NOMO-1 (cell line): ENCODE data around the gene ADPRHL1.
"Not testable (repeated sequence)": the region's sequence is repeated elsewhere in the genome, so short reads cannot be mapped to it uniquely, and the experiment has no call there.

Experiments used
- DNase-seq, 2 experiments: peaks; one replicate each; lab custom pipeline; 2025; ENCODE audit not compliant: unreplicated experiment in 2 of 2; lab: John Stamatoyannopoulos, UW

Gene ADPRHL1

DNA sequence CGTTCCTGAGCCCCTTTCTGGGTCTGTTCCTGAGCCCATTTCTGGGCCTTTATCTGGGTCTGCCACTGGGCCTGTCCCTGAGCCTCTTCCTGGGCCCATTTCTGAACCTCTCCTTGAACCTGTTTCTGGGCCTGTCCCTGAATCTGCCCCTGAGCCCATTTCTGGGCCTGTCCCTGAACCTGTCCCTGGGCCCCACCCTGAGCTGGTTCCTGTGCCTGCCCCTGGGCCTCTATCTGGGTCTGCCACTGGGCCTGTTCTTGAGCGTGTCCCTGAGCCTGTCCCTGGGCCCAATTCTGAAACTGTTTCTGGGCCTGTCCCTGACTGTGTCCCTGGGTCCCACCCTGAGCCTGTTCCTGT lies 48.9 kb downstream of the ADPRHL1 start:
- DNase-seq, result no peak

DNA sequence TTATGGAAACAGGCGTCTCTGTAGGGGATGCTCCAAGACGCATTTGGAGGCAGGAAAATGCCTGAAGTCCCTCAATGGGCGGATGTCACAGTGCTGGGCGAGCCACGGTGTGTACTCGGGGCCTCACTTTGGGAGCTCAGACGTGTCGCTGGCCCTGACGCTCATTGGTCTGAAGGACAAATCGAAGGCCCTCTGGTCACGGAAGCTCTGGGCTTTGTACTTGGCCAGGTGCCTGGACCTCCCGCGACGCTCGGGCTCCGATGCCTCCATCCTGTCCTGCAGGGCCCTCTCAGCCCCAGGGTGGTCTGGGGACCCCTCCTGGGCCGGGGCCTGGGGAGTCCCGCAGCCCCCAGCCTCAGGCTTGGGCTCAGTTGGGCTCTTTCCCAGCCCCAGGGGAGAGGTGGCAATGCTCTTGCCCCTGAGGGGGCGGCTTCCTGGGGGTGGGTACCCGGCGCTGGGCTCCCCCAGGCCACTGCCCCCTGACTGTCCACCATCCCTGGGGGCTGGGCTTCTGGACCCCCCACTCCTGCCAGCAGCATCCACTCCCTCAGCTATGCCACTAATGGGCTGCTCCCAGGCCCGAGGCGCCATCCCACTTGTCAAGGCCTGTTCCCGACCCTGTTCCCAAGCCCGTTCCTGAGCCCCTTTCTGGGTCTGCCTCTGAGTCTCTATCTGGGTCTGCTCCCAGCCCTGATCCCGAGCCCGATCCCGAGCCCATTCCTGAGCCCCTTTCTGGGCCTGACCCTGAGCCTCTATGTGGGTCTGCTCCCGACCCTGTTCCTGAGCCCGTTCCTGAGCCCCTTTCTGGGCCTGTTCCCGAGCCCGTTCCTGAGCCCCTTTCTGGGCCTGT lies 49.8 kb downstream of the ADPRHL1 start:
- no peak for DNase-seq

DNA sequence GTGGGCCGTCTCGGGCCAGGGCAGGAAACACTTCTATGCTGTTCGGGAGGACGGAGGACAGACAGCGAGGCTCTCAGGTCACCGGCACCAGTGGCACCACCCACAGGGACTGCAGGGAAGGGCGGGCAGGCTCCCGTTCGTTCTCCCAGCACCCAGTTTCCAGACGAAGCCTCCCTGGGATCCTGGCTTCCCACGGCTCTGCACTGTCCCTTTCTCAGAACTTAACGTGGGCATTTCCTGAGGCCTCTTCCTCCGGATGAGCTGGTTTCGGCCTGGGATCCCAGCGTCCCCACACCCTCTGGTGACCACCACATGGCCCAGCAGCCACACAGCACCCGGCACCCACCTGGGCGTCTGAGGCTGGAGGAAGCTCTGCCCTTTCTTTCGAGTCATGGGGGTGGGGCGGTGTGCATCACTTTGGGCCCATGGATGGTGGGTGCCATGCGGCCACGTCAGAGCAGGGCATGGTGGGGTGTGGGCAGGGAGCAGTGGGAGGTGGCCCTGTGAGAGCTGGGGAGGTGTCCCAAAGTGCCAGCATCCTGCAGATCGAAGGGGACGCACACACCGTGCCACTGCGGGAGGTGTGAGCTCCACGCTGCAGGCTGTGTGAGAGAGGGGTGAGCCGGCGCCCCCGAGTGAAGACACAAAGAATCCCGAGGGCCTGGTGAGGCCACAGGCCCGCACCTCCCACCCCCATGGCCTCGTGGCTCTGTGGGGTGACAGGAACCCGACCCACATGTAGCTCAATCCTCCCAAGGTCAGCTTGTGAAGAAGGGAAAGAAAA lies 50.6 kb downstream of the ADPRHL1 start:
- DNase-seq, result no peak

DNA sequence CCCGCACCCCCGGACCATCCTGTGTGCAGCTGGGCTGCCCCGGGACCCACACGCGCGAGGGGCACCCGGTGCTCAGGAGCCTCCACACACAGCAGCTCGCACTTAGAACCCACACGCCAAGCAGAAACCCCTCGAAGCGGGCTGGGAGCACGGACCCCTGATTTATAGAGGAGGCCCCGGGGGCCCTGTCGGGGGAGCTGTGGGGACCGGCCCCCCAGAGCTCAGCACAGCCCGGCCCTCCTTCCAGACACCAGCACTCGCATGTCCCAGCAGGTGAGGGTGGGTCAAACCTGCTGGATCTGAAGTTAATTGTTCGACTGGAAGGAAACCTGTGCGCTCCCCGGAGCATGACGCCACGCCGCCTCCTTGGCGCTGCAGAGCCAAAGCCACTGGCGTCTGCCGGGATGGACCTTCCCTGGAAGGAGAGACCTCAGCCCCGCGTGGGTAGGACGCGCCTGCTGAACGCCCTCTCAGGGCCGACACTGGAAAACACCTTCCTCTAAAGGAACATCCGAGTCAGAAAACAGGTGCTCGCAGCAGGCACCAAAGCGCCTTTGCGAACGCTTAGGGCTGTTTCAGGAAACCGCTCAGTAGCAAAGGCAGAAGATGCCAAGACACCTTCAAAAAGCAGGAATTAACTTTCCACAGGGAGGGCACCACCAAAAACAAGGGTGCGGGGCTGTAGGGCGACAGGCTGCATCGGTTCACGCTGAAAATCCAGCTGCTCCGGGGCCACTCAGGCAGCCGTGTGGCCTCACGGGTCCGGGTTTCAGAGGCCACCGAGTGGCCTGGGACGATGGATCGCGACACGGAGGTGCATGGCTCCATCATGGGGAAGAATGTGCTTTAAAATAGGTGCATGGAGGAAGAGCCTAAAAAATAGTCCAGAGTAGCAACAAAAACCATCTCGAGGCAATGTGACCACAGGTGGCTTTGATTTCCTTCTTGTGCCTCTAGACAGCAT lies 51.6 kb downstream of the ADPRHL1 start:
- no peak for DNase-seq

DNA sequence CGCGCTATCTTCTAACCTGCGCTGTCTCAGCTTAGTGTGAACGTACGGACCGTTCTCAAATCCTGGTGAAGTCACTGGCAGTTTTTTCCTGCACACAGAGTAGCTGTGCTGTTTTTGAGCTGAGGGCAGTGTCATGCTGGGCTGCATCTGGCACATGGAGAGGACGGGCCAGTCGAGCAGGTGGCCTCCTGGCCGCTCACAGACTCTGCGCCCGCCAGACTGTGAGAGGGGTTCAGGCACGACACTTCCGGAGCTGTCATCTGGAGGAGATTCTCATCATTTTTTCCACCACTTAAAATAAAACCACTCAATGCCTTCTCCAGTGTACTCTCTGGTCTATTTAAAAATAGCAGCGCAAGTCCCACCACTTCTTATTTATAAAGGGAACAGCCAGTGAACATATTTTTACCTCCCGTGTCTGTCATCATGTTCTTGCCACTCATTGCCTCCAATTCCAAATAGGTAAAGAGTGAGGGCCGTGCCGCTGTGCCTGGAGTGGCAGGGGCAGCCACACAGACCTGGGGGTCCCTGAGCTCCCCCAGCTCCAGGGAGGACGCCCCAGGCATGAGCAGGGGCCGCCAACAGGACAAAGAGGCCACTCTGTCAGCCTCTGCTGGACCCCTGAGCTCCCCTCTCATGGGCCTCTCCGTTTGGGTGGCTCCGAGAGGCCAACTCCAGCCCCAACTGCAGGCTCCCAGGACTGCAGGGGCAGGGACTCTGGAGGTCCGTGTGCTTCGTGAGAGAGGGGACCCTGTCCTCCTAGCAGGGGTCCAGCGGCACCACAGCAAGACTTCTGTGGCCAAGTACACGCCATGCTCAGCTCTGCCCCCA lies 52.5 kb downstream of the ADPRHL1 start:
- DNase-seq, result no peak

DNA sequence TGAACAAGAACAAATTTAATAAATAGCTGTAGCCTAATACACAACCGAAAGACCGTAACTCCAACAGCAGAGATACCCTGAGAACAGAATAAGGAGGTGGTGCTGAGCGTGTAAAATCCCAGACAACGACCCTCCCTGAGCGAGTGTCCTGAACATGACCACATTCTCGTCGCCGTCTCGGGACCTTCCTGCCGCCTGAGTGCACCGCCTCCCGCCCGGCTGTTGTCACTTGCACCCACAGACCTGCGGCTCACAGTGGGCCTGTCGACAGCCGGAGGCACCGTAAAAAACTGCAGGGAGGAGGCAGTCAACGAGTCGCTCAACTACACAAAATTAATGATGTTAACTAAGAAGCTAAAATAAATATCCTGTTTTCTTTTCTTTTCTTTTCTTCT lies 53.5 kb downstream of the ADPRHL1 start:
- no peak for DNase-seq

DNA sequence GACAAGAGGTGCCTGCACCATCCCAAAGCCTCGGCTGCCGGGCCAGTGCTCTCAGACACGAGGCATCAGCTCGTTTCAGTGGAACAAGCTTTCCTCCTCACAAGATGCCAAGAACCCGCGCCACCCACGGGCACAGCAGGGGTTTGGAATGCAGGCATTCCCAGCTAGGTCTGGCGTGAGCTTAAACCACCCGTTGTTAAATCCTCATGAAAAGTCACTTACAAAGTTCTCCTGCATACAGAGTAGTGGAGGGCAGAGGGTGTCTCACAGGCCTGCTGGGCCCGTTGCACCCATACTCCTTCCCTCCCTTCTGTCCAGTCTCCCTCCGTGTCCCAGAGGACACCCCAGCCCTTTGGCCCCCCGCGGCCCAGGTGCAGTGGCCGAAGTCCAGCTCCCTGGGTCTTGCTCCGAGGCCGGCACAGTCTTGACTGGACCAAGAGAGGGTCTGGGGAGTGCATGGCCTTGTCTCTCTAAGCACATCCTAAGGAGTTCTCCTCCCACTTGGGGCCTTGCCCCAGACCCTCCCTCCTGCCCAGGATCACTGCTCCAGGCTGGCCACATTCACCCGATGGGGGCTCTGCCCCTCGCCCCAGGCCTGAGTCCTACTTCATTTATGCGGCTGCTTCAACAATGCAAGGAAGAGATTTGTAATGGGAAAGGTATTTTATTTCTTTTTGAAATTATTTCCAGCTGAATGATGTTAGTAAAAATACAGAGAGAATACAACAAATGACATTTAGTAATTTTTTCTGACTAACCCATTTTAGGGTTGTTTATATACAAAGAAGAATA lies 54.1 kb downstream of the ADPRHL1 start:
- DNase-seq, result no peak

DNA sequence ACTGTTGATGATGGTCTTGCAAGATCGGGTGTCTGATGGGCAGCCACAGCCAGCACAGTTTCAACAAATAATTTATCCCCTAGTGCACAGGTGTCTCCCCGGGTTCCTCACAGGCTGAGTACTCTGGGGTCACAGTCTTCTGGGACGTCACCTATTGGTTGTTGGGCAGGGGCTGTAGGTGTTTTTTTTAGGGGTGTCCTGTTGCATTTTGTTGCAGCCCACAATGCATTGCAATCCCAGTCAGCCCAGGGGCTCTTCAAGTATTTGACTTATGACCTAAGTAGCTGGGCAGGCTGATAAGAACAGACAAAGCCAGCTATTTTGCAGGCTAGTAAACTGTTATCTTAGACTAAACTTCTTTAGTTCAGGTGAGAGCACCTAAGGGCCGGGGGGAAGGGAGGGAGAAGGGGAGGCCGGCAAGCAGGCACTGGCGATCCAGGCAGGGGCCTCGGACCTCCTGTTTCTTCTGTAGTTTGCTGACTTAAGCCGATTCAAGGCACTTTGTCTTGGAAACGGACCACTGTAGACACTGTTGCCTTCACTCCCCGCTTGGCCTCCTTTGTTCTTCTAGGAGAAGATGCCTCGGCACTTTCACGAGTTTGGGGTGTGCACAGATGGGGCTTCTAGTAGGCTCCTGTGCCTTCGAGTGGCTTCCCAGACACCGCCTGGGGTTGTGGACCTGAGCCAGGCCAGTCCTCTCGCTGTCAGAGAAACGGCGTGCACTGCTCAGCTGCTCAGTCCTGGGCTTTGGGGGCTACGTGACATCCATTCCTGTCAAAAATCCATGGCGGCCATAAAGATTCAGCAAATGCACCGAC lies 55.5 kb downstream of the ADPRHL1 start:
- no peak for DNase-seq

DNA sequence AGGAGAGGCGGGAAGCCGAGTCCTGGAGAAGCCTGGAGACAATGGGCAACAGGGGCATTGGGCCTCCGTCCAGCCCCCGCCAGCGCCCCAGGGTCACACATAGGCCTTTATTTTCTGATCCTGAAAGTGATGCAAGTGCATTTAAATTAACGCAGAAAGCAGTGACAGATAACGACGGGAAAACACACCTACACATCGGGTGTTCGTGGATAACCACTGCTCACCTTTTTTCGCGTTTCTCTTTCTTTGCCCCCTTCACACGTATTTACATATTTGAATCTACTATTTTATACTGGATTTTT lies 59.0 kb downstream of the ADPRHL1 start:
- DNase-seq, result no peak

DNA sequence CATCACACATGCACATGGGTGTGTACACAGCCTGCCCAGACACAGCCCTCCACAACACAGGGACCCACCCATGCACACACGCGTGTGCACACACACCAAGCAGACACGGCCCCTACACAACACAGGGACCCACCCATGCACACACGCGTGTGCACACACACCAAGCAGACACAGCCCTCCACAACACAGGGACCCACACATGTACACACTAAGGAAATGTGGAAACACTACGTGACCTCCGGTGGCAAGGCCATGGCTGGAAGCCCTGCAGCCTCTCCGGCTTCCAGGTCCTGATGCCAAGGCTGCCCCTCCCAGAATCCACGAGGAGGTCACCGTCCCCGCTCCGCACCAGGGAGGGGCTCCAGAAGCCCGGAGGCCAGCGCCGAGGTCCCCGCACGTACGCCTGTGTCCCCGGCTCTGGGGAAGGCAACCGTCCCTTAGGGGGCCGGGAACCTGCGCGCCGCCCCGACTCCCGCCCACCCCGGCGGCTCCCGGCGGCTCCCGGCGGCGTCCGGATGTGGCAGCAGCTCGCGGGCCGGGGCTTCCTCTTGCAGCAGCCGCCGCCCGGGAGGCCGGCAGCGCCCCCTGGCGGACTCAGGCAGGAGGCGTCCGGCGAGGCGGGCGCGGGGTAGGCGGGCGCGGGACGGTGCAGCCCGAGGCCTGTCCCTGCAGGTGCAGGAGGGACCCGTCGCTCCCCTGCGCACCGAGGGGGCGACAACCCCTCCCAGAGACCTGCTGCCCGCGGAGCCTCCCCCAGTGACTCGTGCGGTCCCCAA lies 59.5 kb downstream of the ADPRHL1 start:
- peak; percentile 76 to 83 for DNase-seq

DNA sequence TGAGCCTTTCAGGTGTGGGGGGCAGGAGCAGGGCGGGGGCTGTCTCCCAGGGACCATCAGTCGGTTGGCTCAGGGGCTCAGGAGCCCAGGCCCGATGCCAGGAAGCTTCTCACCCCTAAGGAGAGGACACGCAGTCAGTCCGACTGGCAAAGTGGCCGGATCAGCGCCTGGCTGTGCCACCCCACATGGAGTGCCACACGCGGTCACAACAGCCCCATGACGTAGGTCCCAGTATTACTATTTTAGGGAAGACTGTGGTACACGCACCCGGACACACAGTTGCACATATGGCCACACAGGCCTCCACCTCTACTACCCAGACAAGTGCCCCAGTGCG lies 60.1 kb downstream of the ADPRHL1 start:
- peak in 1 of 2 experiments; percentile 8 for DNase-seq

DNA sequence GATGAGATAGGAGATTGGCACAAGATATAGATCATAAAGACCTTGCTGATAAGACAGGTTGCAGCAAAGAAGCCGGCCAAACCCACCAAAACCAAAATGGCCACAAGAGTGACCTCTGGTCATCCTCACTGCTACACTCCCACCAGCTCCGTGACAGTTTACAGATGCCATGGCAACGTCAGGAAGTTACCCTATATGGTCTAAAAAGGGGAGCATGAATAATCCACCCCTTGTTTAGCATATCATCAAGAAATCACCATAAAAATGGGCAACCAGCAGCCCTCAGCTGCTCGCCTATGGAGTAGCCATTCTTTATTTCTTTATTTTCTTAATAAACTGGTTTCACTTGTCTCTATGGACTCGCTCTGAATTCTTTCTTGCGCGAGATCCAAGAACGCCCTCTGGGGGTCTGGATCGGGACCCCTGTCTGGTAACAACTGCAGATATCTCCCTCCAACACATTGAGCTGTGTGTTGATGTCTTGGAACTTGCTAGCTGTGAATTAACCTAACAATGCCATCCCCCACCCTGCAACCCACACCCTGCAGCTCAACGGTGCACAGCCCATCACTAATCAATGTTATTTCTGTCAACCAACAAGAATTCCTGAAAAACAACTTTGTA lies 62.3 kb downstream of the ADPRHL1 start:
- no peak for DNase-seq

DNA sequence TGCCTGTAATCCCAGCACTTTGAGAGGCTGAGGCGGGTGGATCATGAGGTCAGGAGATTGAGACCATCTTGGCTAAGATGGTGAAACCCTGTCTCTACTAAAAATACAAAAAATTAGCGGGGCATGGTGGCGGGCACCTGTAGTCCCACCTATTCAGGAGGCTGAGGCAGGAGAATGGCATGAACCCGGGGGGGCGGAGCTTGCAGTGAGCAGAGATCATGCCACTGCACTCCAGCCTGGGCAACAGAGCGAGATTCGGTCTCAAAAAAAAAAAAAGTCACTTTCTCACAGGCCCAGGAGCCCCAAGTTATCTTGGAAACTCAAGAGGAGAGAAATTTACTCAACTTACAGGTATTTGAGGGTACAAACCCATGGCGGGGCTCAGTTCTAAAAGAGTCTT lies 63.7 kb downstream of the ADPRHL1 start:
- DNase-seq, result not testable (repeated sequence)

DNA sequence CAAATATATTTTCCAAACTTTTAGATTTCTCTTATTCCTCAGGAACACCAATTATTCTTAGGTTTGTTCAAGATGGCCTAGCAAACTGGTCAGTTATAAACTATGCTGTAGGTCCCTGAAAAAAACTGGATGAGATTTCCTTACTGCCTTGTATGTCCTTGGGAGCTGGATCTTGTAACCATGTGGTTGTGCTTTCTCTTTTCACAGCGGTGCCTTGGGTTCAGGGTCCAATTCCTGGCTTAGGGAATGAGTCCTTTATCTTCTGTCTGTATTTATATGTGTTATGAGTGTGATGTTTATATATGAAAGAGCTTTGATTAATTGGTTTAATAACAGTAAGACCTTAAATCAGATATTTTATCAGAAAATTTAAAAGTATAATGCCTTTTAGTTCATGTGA lies 65.9 kb downstream of the ADPRHL1 start:
- no peak for DNase-seq

DNA sequence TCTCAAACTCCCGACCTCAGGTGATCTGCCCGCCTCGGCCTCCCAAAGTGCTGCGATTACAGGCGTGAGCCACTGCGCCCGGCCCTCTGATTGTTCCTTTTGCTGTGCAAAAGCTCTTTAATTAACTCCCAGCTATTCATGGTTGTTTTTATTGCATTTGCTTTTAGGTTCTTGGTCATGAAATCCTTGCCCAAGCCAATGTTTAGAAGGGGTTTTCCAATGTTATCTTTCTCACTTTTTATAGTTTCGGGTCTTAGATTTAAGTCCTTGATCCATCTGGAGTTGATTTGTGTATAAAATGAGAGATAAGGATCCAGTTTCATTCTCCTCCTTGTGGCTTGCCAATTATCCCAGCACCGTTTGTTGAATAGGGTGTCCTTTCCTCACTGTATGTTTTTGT lies 70.2 kb downstream of the ADPRHL1 start:
- DNase-seq, result no peak

DNA sequence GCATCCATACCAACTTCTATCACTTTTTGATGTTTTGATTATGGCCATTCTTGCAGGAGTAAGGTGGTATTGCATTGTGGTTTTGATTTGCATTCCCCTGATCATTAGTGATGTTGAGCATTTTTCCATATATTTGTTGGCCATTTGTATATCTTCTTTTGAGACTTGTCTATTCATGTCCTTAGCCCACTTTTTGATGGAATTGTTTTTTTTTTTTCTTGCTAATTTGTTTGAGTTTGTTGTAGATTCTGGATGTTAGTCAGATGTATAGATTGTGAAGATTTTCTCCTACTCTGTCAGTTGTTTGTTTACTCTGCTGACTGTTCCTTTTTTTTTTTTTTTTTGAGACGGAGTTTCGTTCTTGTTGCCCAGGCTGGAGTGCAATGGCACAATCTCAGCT lies 70.7 kb downstream of the ADPRHL1 start:
- not testable (repeated sequence) for DNase-seq

DNA sequence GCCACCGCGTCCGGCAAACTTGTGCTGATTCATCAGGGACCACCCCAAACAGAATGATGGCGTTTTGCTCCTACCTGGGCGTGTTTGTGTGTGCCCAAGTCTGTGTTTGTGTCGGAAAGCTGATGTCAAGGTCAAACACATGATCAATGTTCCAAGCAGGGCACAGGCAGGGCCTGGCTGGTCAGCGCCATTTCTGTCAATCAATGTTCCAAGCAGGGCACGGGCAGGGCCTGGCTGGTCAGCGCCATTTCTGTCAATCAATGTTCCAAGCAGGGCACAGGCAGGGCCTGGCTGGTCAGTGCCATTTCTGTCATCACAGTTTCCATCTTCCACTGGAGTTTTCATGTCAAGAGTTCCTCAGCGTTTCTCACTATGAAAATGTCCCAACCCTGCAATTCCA lies 74.5 kb downstream of the ADPRHL1 start:
- no peak for DNase-seq
